HG03558 (cell line): ENCODE results near the gene KCNMB2.

Source experiments
- ATAC-seq: cut with Tn5 transposase; IDR thresholded peaks from one replicate; pipeline ENCODE4 v1.9.1; 2021; ENCODE audit warnings: moderate number of reproducible peaks; ENCODE audit not compliant: unreplicated experiment; ENCODE audit errors: extremely low read depth

Gene KCNMB2

GRCh38 chr3:178562947-178563232 is 26.7 kb downstream of the KCNMB2 start:
- no peak for ATAC-seq

DNA sequence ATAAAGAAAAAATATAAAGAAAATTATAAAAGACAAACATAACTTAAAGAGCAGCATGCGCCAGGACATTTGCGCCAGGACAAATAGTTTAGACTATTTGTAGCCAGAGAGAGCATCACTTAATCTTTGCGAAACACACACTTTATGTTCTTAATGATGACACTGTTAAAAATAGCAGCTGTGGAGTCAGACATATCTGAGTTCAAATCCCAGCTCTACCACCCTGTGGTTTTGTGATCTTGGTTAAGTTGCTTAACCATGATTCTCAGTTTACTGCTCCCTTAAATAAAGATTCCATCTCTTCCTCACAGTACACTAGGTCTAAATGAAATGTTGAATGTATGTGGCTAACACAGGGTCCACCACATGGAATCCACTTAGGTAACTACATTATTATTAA is 31.4 kb downstream of the KCNMB2 start:
- ATAC-seq, result no peak

DNA sequence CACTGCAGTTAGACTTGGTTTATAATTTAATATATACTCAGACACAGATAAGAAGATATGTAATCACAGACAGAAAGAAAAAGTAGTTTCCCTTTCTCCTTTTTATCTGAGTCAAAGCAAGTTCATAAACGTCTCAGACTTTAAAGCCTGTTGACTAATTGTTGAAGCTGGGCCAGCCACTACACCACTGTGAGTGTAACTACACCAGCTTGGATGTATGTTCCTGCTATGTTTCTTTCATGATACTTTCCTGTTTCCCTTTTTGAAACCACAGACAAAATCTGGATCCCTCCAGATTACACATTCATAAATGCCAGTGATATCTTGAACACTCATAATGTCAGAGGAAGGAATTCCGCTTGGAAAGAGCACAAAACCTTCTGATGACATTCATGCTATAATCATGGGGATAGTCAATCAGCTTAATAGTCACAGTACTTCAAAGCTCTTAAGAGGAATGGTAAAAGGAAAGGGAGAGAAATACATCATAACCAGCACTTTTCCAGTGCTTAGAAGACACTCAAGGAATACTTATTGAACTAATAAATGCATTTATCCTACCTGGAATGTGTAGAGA is 32.0 kb downstream of the KCNMB2 start:
- no peak for ATAC-seq

DNA sequence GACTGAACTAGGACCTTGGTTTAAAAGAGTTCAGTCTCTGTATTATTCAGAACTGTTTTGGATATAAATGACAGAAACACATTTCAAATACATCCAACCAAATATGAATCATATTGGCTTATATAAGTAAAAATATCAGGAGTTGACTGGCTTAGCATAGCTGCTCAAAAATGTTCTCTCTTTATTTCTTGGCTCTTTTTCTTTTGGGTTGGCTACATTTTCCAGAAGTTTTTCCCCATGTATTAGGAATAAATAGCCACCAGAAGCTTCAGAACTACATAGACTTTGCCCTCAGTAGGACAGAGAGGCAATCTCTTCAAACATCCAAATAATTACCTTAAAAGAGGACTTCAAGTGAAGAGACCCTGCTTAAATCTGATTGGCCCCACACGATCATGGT is 32.7 kb downstream of the KCNMB2 start:
- no peak for ATAC-seq

DNA sequence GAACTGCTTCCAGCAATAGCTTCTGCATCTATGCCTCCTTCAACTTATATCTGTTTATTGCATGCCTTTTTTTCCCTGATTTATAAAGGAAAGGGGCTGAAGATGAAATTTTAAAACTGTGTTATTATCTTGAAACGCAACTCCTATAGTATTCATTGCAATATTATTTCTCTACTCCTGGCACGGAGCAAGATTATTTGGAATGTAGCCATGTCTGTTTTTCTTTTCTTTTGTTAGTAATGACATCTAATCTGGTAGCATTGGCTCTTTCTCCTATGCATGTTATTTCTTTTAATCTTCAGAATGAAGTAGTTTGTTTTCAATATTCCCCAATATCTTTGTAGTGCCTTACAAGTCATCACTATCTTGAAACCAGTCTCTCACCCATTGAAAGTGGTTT is 33.6 kb downstream of the KCNMB2 start:
- ATAC-seq, result no peak

GRCh38 chr3:178583963-178584575 is 47.8 kb downstream of the KCNMB2 start:
- ATAC-seq, result no peak

DNA sequence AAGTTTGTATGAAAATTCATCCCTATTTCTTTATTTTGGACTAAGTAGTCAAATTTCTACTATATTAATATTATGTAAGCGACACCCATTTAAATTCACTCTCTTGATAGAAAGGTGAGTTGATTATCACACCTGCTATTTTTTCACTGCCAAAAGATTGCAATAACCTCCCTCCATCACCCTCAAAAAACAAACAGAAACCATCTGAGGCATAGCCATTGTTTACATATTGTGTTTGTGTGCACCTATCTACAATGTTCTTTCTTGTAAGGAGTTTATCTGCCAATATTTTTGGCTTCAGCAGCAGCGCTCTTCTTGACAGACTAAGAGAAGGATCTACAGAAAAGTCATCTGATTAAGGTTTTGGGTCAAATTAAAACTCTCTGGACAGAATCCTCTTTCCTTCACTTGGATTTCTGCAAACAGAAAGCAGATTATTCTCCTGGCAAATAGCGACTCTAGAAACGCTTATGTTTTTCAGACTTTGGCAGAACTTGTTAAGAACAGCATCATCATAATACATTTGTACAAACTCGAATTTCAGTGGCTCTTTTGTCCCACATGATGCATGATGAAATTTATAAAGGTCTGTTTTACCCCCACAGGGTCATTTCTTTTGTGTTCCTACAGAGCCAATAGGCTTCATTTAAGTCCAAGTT is 48.6 kb downstream of the KCNMB2 start:
- ATAC-seq, result no peak

DNA sequence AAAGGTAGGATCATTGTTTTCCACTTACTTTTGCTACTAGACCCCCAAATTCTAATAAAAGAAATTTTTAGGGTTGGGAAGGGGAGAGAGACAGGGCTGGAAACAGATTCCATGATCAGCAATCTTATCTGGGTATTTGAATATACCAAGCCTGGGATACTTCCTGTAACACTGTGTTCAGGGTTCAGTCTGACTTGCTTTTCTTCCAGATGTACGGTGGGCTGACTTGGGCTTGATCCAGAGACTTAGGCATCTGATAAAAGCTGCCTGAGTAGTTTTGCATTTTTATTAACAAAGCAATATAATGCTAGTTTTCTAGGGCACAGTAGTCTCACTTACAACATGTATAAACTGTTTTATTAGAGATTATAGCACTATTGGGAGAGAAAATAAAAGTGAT is 49.2 kb downstream of the KCNMB2 start:
- ATAC-seq, result no peak

DNA sequence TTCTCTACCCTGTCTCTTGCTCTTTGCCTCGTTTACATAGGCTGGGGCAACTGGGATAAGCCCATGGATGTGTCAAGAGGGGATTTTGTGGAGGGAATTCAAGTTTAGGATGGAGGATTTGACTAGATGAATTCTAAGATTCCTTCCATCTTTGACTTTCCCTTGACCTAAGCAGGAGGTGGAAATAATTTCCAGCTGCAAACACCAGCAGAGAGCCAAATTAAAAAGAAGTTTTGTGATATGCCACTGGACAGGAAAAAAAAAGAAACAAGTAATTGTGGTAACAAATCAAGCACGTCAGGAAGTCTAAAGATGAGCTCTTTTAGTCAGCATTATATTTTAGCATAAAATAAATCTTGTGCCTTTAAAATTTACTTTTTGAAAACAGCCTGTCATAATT is 49.8 kb downstream of the KCNMB2 start:
- no peak for ATAC-seq

DNA sequence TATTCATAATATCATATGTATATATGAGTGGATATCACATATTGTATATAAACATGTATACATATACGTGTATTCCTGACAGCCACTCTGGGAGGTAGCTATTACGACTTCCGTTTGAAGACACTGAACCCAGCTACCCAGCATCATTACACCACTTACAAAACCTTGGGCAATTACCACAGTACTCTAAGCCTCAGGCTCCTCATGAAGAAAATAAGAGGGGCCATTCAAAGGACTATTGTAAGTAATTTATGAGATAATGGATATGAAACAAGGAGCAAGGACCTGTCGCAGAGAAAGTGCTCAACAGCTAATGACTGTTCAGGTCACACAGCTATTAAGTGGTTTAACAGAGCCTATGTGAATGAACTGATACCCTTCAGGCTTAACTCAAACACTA is 52.4 kb downstream of the KCNMB2 start:
- no peak for ATAC-seq

- no peak for ATAC-seq
These were observed 57.5 kb downstream of the KCNMB2 start for GRCh38 chr3:178593786-178594185.

- ATAC-seq, result no peak
These were observed 61.1 kb downstream of the KCNMB2 start for GRCh38 chr3:178597371-178597770.

DNA sequence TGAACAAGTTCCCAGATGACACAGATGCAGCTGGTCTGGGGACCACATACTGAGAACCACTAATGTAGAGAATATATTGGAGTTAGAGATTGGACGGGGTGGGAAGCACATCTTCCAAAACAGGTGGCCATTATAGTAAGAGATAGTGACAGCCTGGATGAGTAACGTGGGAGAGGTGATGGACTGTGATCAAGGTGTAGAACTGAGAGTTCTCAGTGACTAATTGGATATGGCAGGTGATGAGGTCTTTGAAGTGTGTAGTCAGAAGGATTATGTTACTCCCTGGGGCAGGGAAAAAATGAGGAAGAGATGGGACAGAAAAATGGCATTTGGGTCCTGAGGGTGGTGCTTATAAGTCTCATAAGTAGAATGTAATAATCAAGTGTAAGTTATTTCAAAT is 66.6 kb downstream of the KCNMB2 start:
- ATAC-seq, result no peak

DNA sequence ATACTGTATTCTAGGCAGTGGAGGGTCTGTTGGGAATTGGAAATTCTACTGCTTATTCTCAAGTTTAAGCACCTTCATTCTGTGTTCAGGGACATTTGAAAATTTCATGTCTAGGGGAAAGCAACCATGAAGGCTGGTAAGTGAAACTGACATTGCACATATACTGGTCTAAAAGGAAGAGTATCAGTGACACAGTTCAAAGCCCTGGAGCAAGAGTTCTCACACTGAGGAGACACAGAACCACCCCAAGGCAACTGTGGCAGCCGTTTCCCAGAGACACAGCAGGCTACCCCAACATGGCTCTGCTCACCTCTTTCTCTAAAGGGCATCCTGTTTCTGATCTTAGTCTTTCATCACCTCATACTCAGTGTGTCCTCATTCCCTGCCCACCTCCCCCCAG is 67.5 kb downstream of the KCNMB2 start:
- no peak for ATAC-seq

DNA sequence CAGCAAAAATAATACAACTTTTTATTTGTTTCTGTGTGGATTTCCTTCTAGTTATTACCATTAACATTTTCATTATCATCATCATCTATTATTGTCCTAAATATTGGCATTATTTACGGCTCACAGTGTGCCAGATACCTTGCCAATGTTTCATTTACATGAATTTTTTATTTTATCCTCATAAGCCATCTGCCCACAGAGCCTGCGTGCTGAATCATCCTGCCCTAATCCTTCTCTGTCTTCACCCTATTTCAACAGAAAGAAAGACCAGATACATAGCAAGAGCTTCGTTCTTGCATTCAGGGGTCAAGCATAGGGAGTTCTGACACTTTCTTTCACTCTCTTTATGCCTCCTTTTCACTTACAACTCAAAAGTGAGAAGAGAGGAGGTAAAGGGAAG is 82.0 kb downstream of the KCNMB2 start:
- no peak for ATAC-seq

GRCh38 chr3:178618896-178619295 is 82.7 kb downstream of the KCNMB2 start:
- ATAC-seq, result no peak

DNA sequence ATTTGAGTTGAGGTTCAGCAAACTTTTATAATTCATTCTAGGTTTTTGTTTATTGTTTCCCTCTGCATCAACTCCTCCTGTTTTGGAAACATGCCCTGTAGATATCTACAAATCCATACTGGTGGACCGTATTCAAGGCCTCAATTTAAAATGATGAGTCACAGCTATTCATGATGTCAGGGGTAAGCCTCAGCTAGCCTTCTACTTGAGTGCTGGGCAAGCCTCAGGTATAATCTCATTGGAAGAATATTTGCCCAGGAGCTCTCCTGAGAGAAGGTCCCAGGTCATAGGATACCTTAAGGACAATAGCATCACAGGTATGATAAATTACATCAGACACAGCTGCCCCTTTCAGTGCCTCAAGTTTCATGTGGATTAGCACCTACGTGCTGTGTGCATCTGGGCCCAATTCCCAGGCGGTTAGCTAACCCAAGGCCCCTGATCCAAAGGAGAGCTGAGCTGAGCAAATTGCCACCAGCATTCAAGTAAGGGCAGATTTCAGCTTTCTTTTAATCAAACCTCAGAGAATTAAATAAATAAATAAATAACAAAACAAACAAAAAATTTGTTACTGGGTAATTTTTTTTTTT is 87.5 kb downstream of the KCNMB2 start:
- no peak for ATAC-seq

- ATAC-seq, result no peak
These were observed 88.0 kb downstream of the KCNMB2 start for GRCh38 chr3:178624276-178624675.

GRCh38 chr3:178625053-178625600 is 88.9 kb downstream of the KCNMB2 start:
- ATAC-seq, result no peak

DNA sequence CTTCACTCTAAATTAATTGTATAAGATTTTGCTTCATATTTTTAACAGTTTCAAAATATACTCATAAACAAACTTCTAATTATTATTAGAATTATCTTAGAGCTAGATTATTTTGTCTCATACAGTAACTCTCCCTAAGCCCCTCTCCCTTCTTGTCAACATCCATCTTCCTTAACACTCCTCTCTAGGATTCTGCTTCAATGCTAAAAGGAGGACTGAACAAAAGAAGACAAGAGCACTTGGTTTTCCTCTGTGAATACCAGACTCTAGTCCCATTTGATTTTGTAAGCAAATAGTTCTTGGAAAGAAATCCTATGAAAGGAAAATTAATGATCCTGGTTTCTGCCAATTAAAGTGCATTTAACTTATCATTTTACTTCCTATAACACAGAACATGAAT is 91.8 kb downstream of the KCNMB2 start:
- no peak for ATAC-seq

GRCh38 chr3:178629430-178630178 is 93.4 kb downstream of the KCNMB2 start:
- ATAC-seq, result no peak
